GM21526 (cell line): ENCODE results near the gene EXOC1.

Experiments used
- ATAC-seq: cut with Tn5 transposase; IDR thresholded peaks from one replicate; pipeline ENCODE4 v1.9.1; 2021; ENCODE audit warnings: moderate library complexity; ENCODE audit not compliant: unreplicated experiment, low FRiP score

Gene EXOC1

DNA sequence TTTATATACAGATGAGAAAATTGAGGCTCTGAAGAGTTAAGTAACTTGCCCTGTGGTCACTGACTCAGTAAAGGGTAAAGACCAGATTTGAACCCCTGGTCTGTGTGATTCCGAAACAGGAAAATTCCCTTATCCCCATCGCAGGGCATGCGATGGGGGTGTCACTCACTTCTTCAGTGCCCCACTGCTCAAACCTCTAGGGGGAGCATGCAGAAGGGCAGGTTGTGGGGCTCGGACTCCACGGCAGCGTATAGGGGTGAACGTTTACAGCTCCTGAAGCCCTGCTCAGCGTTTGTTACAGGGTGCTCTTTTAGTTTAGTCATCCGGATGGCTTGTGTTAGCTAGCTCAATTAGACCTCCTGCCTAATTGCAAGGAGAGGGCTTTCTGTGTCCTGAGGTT lies 3.7 kb upstream of the EXOC1 start:
- ATAC-seq, result no peak

DNA sequence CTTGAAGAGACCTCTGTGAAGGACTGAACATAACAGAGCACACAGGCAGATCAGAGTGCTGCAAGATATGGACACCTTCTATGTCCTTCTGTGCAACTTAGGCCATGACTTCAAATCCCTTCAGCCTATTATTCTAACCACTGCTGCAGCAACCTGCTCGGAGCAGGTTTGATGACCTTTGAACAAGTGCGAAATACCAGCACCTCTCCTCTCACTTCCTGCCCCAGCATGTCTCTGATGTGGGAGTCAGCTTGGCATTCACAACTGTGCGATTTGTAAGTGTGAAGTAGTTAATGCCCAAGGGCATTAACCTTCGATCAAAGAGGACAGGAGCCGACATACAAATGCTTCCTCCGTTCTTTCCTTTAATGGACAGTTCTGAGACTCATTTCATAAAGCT lies 1.6 kb upstream of the EXOC1 start:
- ATAC-seq, result no peak

DNA sequence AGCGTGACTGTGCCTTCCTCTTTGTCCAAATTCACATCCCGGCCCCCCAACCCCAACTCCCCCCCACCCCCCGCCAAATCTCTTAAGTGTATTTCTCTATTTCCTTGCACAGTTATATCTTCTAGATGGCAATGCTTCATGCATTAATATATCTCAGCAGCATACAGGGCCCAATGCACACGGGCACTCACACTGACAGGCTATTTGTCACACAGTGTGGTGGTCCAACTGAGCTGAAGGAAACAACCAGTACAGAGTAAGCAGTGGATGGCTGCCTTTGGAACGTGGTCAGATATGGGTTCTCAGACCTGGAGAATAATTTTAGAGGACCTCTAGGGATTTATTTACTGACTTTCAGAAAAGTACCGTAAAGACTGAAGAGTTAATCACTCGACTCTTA lies 681 bp downstream of the EXOC1 start:
- ATAC-seq, result no peak

DNA sequence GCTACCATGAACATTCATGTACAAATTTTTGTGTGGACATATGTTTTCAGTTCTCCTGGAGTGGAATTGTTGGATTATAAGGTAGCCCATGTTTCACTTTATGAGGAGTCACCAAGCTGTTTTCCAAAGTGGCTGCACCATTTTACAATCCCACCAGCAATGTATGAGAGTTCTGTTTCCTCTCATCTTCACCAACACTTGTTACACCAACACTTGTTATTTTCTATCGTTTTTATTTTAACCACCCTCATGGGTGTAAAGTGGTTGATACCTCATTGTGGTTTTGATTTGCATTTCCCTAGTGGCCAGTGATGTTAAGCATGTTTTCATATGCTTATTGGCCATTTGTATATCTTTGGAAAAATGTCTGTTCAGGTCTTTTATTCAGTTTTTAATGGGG lies 4.1 kb downstream of the EXOC1 start:
- no peak for ATAC-seq

DNA sequence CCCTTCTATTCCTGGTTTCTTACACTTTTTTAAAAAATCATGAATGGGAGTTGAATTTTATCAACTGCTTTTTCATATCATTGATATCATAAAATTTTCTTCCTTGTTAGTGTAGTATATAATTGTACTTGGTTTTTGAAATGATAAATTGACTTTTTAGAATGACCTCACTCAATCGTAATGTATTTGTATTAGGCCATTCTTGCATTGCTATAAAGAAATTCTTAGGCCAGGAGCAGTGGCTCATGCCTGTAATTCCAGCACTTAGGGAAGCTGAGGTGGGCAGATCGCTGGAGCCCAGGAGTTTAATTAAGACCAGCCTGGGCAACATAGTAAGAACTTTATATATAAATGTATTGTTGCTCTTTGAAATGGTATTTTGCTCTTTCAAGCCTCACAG lies 6.3 kb downstream of the EXOC1 start:
- no peak for ATAC-seq

DNA sequence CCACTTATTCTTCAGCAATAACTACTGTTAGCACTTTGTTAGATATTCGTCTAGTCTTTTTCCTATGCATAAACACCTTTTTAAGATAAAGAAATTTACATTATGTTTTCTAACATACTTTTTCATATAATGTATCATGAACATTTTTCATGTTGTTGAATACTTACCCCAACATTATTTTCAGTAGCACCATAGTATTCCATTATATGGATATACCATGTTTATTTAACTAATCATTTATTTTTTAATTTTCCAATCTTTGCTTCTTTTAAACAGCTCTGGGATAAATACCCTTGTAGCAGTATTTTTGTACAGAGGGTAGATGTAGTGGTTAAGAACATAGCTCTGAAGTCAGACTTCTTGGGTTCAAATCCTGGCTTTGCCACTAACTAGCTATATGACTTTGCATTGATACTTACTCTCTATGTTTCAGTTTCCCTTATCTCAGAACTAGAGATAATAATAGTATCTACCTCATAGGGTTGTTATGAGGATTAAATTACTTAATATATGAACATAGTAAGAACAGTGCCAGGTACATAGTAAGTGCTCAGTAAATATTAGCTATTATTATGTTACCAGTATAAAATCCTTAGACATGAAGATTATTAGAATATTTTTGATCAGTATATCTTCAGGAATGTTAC lies 11.3 kb downstream of the EXOC1 start:
- ATAC-seq, result no peak

DNA sequence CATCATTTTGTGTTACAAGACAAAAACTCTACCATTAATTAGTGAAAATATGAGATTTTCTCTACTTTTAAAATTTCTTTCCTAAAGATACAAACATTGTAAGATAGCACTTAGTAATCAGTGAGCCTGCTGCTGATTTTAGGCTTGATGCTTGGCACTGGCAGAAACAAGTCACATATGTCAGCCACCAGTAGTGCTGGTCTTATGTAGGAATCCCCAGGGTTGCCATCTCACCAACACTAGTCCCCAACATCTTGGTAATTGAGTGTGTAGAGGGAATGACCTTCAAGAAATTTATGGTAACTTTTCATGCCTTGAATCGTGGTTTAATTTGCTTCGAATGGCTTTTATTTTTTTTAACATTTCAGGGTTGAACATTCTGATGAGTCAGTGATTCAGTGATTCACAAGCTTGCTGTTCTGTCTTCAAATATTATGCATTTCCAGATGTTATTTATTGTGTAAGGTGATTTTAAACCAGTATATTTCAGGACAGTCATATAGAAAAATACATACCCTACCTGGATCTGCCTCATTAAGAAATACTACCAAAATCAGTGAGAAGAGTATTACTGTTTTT lies 11.9 kb downstream of the EXOC1 start:
- no peak for ATAC-seq

DNA sequence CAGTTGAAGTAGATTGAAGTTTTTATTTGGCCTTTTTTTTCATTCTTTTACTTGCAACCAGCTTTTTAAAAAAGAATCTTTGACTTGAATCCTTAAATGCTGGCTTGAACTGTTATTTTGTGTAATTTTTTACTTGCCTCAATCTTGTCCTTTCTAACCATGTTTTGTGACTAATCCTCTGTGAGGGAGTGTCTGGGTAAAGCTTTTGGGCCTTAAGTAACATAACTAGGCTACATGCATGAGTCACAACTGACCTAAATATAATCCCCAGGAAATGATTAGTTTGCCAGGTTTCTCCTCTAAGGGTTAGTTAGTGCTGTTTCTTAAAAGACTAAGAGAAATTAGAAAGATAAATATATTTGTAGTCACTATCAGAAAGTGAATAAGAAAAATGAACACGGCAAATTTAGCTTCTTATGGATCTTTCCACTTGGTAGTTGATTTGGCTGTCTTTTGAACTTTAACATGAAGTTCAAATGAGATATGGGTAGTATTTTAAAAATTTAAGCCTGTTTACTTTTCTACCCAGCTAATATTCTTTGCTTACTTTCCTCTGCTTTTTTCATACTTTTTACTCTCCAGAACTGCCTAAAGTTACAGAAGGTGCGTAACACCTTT lies 13.0 kb downstream of the EXOC1 start:
- peak; percentile 66 for ATAC-seq

DNA sequence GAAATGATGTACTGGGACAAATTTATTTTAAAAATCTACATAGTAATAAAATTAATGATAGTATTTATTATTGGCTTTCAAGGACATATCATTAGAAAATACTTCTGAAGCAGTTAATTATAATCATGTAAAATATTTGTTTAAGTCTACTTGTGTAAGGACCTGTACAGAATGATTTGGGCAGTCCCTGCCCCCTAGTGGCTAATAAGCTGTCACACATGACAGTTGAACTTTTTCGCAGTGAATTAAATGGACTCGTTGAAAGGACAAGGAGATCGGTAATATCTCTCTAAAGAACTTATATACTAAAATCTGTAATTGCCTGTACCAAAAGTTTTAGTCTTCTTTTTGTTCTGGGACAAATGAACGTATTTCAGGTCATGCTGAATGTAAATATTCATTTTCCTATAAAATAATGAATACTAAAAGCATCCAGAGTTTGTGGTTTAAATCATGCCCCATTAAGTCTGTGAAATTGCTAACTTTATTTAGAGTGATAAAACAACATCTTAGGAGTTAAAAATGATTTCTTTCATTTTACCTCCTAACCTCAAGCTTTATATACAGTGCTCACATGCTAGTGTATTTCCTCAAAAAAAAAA lies 13.6 kb downstream of the EXOC1 start:
- ATAC-seq, result peak; percentile 91

DNA sequence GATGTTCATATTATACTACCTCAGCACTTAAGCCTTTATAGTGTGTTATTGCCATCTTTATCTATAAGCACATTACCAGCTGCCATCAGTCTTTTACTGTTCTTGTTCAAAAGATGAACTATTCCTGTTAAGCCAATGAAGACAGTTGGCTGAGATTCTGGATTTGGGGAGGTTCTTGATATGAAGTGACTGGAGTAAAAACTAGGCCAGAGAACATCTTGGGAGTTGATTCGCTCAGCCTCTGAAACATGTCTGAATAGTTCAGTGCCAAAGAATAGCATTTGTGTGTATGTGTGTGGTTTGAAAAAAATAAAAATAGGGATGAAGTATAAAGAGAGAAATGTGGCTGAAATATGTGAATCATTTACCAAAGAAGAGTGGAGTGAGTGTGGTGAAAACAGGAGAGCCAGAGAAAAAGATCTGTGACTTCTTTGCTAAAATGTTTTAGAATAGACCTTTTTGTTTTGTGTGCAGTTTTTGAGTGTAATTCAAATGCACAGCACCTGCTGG lies 15.2 kb downstream of the EXOC1 start:
- no peak for ATAC-seq

DNA sequence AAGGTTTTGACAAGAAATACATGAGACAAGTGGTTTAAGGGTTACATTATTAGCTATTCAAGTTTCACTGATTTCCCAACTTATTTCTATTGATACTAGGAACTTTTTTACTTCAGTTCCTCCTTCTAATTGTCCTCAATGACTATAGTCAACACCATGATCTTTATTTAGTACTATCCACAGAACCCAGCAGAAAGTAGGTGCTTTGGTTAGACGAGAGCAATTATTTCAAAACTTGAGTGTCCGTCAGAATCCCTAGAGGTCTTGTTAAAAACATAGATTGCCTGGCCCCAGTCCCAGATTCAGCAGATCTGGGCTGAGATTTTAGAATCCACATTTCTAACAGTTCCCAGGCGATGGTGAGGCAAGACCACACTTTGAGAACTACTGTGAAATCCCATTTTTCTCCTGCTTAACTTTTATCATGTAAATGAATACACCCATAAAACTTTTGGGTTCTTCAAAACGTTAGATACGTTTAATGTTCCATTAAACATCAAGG lies 17.9 kb downstream of the EXOC1 start:
- no peak for ATAC-seq

DNA sequence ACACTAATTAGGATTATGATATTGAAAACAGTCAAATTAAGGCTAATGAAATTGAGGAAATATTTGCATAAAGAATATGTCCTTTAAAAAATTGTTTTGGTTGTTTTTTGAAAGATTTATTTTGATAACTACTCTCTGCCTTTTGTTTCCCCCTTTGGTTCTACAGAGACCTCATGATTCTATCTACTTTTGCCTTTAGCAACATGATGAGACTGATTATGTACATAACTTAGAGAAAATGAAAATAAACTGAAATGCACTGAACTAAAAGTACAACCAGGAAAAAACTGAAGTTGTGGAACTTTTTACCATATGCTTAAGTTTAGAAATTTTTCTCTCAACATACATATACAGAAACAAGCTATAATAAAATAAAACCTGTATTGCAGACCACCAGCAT lies 21.4 kb downstream of the EXOC1 start:
- no peak for ATAC-seq

DNA sequence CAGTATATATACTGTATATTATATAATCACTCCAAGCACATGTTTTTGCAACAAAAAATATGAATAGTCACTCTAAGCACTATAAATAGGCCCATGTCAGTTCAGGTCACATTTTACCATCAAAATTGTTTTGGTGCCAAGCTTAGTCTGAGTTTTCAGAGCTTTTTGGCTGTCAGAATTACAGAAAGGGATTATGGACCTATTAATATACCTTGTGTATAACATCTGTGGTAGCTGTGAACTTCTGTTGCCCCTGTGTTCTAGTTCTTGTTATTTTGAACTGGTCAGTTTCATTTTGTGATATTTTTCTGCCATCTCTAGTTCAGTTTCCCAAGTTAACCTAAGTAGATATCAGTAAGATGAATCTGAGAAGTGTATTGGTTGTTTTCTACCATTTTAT lies 22.9 kb downstream of the EXOC1 start:
- ATAC-seq, result no peak

DNA sequence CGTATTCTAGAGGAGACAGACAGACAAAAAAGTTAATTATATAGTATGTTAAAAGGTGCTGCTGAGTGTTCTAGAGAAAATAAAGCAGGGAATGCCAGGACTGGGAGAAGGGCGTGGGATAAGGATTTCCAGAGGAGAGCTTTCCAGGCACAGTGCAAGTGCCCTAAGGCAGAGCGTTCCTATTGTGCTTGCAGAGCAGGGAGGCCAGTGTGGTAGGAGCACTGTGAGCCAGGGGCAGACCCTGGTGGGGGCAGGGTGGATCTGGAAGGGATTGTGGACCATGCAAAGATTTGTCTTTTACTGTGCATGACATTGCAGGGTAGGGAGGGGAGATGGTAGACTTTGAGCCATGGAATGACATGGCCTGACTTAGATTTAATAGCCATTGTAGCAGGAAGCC lies 25.8 kb downstream of the EXOC1 start:
- ATAC-seq, result no peak

DNA sequence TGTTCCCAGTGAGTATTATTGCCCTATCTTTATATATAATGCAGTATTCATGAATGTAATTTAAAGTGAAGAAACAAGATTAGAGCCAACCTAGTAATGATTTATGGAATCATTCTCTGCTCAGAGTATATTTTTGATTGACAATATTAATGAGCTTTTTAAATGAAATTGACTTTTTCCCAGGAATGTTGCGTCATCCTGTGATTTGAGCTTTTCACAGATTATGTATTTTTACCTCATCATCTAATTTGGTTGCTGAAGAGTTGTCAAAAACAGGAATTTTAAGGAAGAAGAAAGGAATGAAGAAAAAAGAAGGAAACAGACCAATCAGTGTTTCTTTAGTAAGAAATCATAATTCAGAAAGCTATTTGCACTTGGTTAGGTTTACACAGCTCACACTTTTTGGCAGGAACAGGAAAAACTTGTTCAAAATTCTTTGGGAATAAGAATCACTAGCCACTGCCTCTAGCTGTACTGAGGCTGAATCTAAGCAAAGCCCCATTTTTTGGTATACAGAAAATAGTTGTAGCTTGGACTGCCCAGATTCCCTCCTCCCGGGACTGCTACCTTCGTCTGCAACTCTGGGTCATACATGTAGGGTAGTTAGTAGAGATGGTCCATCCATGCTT lies 27.3 kb downstream of the EXOC1 start:
- no peak for ATAC-seq

DNA sequence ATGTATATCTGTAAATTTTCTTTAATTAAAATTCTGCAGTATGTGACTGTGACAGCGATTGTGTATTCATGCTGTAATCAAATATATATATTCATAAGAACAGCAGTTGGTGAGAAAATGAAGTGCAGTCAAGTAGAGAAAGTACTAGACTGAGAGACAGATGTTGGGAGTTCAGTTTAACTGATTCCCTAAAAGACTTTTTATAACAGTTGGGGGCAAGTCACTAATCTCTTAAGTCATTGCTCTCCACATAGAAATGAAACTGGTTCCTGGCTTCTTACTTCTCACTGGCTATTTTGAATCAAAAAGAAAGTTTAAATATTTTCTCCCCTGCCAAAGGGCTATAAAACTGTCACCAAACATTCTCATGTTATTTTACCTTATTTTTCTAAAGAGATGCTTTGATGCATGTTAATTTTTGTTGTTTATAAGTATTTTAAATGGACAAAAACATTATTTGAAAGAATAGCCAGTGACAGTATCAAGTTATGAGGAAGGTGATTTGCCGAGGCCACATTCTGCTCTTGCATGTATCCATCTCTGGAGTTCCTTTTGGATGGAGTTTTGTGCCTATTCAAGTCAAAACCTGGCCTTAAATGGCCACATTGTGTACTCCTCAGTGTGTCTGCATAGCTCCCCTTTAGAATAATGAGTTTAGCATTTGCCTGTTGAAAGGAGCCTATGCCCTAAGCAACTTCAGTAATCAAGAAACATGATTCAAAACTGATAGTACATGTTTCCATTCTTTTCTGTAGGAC lies 30.8 kb downstream of the EXOC1 start:
- ATAC-seq, result no peak

DNA sequence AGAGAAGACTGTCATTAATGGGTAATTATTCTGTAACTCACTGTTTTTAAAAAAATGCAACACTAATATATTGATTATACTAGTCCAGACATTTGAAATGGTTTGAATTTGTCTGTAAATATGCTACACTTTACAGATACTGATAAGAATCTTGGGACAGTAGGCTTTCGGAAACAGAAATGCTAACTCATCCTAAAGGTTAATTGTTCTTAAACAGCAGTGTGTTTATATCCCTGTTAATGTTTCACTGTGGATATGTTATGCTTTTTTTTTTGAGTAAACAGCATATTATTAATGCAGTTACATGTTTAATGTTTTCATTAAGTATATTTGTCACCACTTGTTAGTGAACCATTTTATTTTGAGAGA lies 31.4 kb downstream of the EXOC1 start:
- ATAC-seq, result no peak

DNA sequence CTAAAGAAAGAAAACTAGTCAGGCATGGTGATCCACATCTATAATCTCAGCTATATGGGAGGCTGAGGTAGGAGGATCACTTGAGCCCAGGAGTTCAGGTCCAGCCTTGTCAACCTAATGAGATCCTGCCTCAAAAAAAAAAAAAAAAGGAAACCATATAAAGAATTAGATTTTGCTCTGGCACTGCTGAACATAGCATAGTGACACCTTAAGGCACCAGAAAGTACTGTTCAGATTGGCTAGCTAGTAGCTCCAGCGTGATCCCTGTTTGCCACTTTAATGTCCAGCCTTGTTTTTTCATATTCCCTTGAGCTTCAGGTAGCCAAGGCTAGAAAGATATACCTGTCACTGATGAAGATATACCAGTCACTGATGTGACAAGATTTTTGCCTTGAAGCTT lies 34.1 kb downstream of the EXOC1 start:
- ATAC-seq, result no peak

DNA sequence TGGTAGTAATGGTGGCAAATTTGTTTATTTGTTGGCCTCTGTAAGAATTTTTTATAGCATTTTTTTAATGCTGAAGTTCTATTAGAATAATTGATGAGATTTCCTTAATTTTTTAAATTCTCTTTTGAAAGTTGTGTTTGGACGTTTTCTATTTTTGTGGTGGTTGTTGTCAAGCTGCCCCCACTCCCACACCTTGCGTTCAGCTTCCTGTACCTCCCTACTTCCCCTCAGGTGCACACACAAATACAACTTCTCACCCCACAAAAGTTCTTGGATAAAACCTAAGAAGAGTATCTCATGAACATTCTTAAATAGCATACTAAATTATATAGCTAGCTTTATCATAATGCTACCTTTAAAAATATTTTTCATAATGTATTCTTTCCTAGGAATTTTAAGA lies 38.7 kb downstream of the EXOC1 start:
- no peak for ATAC-seq

DNA sequence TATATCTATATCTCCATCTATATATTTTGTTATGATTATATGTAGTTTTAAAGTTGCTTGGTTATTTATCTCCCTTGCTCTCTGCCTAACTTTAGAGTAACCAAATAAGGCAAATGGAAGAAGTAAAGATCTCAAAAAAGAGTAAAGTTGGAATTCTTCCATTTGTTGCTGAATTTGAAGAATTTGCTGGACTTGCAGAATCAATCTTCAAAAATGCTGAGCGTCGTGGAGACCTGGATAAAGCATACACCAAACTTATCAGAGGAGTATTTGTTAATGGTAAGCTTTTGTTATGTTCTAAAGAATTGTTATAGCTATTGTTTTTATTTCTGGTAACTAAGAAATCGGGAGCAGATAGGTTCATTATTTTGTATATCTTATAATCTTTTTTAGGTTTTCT lies 43.2 kb downstream of the EXOC1 start:
- no peak for ATAC-seq

DNA sequence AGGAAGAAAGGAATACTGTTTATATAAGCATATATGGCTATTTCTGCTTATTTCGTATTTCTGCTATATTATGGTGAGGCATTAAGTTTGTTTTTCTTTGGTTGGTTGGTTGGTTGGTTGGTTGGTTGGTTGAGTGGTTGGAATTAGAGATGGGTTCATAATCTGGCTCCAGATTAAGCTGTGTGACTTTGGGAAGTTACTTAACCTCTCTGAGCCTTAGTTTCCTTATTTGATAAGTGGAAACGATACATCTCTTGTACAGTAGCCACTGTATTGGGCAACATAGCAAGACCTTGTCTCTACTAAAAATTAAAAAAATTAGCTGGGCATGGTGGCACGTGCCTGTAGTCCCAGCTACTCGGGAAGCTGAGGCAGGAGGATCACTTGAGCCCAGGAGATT lies 49.2 kb downstream of the EXOC1 start:
- ATAC-seq, result no peak
